ENCODE measurements around the gene TMEM151B. TPM values are rescaled to one million over a fixed set of nuclear protein-coding genes. Genes with fewer than 3 reads are reported as not detected.

Gene TMEM151B
- total RNA-seq, 1 donor from 2014 or later, result not detected

DNA sequence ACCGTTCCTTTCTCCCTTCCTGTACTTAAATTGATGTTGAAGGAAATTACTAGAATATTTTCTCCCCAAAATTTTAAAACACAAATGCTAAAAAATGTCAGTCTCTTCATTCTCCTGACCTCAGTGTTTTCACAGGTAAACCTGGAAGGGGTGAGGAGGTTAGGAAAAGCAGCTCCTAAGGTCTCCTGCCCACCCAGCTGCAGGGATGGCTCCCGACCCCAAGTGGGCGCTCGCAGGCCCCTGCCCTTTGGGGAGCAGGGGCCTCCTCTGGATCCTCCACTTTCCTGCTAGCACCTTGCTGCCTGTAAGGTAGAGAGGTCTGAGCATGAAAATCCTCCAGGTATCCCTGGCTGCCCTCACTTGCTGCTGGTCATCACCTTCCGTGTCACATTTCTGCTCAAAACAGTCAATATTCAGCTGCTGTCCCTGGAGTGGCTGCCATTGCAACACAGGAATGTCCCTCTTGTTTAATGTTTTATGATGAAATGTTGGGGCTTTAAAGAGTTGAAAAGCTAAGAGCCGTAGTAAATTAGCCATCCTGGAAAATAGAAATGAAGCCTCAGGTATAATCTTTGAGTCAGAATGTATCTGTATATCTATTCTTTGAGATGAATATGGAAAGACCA is 34.2 kb upstream of the TMEM151B start:
- no peak overlapping the region for H3K4me3 Mint-ChIP-seq
- H3K4me1 Mint-ChIP-seq, result peaks cover 17% of the 10 kb centered on the region
- CTCF ChIA-PET, result interaction anchor here (1.3 to 5.1 kb wide), 6 partner anchors 10 to 63 kb away, joined by 4 to 31 read pairs (median 4); partner anchors contain the start of genes HSP90AB1 and SLC35B2
- DNase-seq (no peak), ATAC-seq (ENCODE audit: low read depth) (no peak)
- TF ChIP-seq, protein P1, sequence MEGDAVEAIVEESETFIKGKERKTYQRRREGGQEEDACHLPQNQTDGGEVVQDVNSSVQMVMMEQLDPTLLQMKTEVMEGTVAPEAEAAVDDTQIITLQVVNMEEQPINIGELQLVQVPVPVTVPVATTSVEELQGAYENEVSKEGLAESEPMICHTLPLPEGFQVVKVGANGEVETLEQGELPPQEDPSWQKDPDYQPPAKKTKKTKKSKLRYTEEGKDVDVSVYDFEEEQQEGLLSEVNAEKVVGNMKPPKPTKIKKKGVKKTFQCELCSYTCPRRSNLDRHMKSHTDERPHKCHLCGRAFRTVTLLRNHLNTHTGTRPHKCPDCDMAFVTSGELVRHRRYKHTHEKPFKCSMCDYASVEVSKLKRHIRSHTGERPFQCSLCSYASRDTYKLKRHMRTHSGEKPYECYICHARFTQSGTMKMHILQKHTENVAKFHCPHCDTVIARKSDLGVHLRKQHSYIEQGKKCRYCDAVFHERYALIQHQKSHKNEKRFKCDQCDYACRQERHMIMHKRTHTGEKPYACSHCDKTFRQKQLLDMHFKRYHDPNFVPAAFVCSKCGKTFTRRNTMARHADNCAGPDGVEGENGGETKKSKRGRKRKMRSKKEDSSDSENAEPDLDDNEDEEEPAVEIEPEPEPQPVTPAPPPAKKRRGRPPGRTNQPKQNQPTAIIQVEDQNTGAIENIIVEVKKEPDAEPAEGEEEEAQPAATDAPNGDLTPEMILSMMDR (IDR thresholded peaks at IDR 0.05), result no peak
- H3K27ac Mint-ChIP-seq, result no peak overlapping the region
- no peaks in the 10 kb centered on the region for H3K27me3 Mint-ChIP-seq
- H3K9me3 Mint-ChIP-seq, result no peaks in the 10 kb centered on the region
- intact Hi-C loops (cut with micrococcal nuclease), result no loop called here
- POLR2A ChIA-PET, result interaction anchor here (1.8 to 3.1 kb wide), 2 partner anchors 11 to 12 kb away, joined by 14 to 43 read pairs; partner anchors contain the start of genes HSP90AB1 and SLC29A1
- peaks cover 2% of the 10 kb centered on the region for H3K36me3 Mint-ChIP-seq (ENCODE audit: low read depth)

DNA sequence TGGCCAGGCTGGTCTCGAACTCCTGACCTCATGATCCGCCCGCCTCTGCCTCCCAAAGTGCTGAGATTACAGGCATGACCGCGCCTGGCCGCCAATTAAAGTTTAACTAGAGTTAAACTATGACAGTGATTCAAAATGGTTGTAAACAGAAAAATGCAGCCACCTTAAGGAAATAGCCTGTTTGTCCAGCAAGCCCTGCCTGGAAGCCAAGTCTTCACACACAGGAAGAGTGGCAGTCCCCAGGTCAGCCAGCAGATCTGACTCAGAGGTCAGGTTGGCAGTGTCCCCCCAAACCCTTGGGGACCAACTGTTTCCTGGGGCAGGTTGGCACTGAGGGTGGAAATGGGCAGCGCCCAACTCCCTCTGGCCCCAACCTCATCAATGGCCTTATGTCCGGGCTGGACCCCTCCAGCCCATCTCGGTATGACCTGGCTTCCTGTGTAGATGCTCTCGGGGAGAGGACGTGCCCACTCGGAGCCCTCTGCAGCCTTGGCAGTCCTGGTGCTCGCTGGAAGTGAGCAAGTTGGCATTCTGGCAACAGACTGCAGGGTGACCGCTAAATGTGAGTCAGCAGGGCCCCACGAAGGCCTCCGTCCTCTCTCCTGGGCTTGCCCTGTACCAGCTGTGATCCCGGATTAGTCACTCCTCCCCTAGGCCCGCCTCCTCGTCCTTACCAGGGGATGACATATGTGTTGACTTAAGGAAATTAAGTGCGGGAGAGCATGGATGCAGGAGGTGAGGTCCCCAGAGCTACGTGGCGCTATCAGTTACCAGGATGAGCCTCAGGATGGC is 33.0 kb upstream of the TMEM151B start:
- ChIA-PET CTCF (interaction anchor here (0.6 to 5.1 kb wide), 13 partner anchors 9 to 147 kb away, joined by 3 to 31 read pairs (median 4); partner anchors contain the start of genes HSP90AB1, SLC29A1 and SLC35B2), POLR2A (interaction anchor here (0.6 to 3.1 kb wide), 11 partner anchors 8 to 141 kb away, joined by 3 to 43 read pairs (median 5); partner anchors contain the start of genes HSP90AB1, MRPL14, SLC29A1 and SLC35B2)
- no peaks in the 10 kb centered on the region for H3K9me3 Mint-ChIP-seq
- H3K36me3 Mint-ChIP-seq (ENCODE audit: low read depth), result peaks cover 2% of the 10 kb centered on the region
- H3K27me3 Mint-ChIP-seq, result no peaks in the 10 kb centered on the region
- intact Hi-C loops (cut with micrococcal nuclease), result loop anchor here (1.0 kb wide), 1 partner anchor 9 kb away; no protein-coding TSS in a partner anchor
- H3K4me1 Mint-ChIP-seq, result peaks cover 17% of the 10 kb centered on the region
- DNase-seq, result no peak
- peak; percentile 81 for ATAC-seq (ENCODE audit: low read depth)
- TF ChIP-seq, protein P1 (IDR thresholded peaks at IDR 0.05), result no peak
- peak overlapping the region; percentile 90 for H3K27ac Mint-ChIP-seq
- peak overlapping the region; percentile 95 for H3K4me3 Mint-ChIP-seq

DNA sequence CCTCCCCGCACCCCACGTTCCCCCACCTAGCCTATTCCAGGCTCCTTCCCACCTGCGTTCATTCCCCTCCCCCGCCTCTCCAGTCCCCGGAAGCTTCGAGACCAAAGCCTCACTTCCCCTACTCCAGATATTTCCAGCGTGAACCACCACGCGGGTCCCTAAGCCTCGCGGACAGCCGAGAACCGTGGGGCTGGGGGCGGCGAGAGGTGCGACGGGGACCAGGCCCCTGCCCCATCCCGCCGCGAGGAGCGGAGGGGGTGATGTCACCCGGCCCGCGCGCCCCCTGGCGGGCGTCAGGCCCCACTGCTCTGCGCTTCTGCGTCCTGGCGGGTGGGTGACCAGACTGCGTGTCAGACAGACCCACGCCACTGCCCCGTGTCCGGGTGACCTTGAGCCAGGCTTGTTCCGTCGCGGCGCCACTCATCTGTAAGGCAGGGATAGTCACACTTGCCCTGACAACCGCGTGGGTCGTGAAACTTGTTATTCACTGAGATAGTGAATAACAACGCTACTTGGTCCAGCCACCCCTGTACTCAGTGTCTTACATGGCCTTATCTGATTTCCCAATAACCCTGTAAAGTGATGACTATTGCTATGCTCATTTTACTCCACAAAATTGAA is 32.3 kb upstream of the TMEM151B start:
- ChIA-PET CTCF (interaction anchor here (0.6 to 5.1 kb wide), 13 partner anchors 8 to 147 kb away, joined by 3 to 31 read pairs (median 4); partner anchors contain the start of genes HSP90AB1, SLC29A1 and SLC35B2), POLR2A (interaction anchor here (0.6 to 3.1 kb wide), 11 partner anchors 8 to 141 kb away, joined by 3 to 43 read pairs (median 5); partner anchors contain the start of genes HSP90AB1, MRPL14, SLC29A1 and SLC35B2)
- Mint-ChIP-seq H3K36me3 (ENCODE audit: low read depth) (peaks cover 2% of the 10 kb centered on the region), H3K27ac (peak overlapping the region; percentile 90), H3K27me3 (no peaks in the 10 kb centered on the region), H3K9me3 (no peaks in the 10 kb centered on the region), H3K4me3 (peak overlapping the region; percentile 95), H3K4me1 (peaks cover 17% of the 10 kb centered on the region)
- ATAC-seq (ENCODE audit: low read depth) (peak; percentile 91), DNase-seq (peak; percentile 87)
- TF ChIP-seq, protein P1 (IDR thresholded peaks at IDR 0.05), result peak; percentile 84
- intact Hi-C loops (cut with micrococcal nuclease), result loop anchor here (1.0 kb wide), 4 partner anchors 8 to 142 kb away; partner anchors contain the start of gene SLC29A1

DNA sequence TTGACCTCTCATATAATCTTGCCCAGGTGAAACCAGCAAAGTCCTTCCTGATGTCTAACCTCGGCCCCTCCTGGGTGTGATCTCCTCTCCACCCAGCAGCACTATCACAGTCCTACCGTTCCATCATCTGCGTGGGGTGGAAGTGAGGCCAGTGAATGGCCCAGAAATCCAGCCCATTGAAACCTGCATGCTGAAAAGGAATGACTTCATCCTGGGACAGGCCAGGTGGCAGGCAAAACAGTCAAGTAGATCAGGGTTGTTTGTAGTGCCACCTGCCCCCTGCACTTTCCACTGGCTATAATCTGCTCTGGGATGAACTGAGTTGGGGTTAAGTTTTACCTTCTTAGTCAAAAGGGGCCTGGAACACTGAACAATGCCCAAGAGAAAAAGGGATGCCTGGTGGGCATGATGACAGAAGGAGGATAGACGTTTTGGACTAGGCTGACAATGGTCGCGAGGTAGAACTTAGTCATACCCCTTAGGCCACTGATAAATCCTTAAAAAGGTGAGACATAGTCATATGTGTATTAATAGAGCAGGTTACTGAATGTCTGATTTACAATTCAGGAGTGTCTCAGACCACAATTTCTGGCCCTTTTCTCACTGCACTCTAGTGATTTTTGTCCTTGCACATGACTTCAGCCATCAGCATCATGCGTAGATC is 31.4 kb upstream of the TMEM151B start:
- no peak for DNase-seq
- intact Hi-C loops (cut with micrococcal nuclease), result loop anchor here (1.0 kb wide), 3 partner anchors 16 to 143 kb away; partner anchors contain the start of gene SLC29A1
- POLR2A ChIA-PET, result interaction anchor here (1.1 to 3.1 kb wide), 3 partner anchors 8 to 64 kb away, joined by 5 to 43 read pairs (median 11); partner anchors contain the start of genes HSP90AB1 and SLC35B2

More for the DNA sequence above, 31.4 kb upstream of the TMEM151B start:
- Mint-ChIP-seq H3K27me3 (no peaks in the 10 kb centered on the region), H3K27ac (peak overlapping the region; percentile 52), H3K4me3 (peak overlapping the region; percentile 95), H3K4me1 (peaks cover 17% of the 10 kb centered on the region), H3K36me3 (ENCODE audit: low read depth) (no peaks in the 10 kb centered on the region), H3K9me3 (no peaks in the 10 kb centered on the region)
- CTCF ChIA-PET, result interaction anchor here (1.8 to 5.1 kb wide), 2 partner anchors 15 to 66 kb away, joined by 15 to 30 read pairs; partner anchors contain the start of gene SLC29A1
- no peak for ATAC-seq (ENCODE audit: low read depth)
- TF ChIP-seq, protein P1 (IDR thresholded peaks at IDR 0.05), result no peak
